Left lung (tissue), 10 donors: Measurements from ENCODE around the gene PLEKHG5. TPM values are rescaled to one million over a fixed set of nuclear protein-coding genes. Genes with fewer than 3 reads are reported as not detected.

Experiments
- ATAC-seq: fragments of 200-7000 bp; cut with Tn5 transposase; one replicate; pipeline ENCODE4 v1.9.1; 2020; ENCODE audit warnings: moderate library complexity
- DNase-seq, 4 donors: peaks; one replicate each; pipeline ENCODE4 v3.0.0-alpha.2; 2013 to 2020
- H3K27ac ChIP-seq, 2 donors: fragments of 200-600 bp; sonication (generic) in 1 of 2; one replicate each; pipeline versions ENCODE4 v1.5.0 to v1.8.0; 2020 to 2021
- H3K27me3 ChIP-seq, 2 donors: fragments of 200-600 bp; sonication (generic) in 1 of 2; one replicate each; pipeline versions ENCODE4 v1.5.0 to v1.8.0; 2020 to 2021
- H3K36me3 ChIP-seq, 2 donors: fragments of 200-600 bp; sonication (generic) in 1 of 2; one replicate each; pipeline versions ENCODE4 v1.5.0 to v1.8.0; 2020 to 2021
- H3K4me1 ChIP-seq, 2 donors: fragments of 200-600 bp; one replicate each; pipeline ENCODE4 v1.8.0; 2021
- H3K4me3 ChIP-seq, 2 donors: fragments of 200-600 bp; sonication (generic) in 1 of 2; one replicate each; pipeline versions ENCODE4 v1.5.0 to v1.8.0; 2020 to 2021; ENCODE audit warnings: mild to moderate bottlenecking in 1 of 2
- H3K9me3 ChIP-seq, 2 donors: fragments of 200-600 bp; sonication (generic) in 1 of 2; one replicate each; pipeline versions ENCODE4 v1.5.0 to v1.8.0; 2020 to 2021
- CTCF ChIP-seq, 2 donors: fragments of 200-600 bp; sonication (generic) in 1 of 2; IDR thresholded peaks; one replicate each; pipeline versions ENCODE4 v1.5.0 to v1.8.0; 2021; ENCODE audit warnings: antibody characterized with exemption in 2 of 2
- intact Hi-C, 2 donors: fragments of 100-400 bp; cut with DNase I; formaldehyde crosslinking; loops; one replicate each; pipeline versions ENCODE4 v1.11.2 to v1.14.2; 2022
- polyA plus RNA-seq, 6 donors: library from polyadenylated mRNA; unstranded; fragments of 120-200 nt; gene quantifications; one replicate each; pipeline ENCODE4 v1.2.1, GENCODE V29; 2013; ENCODE audit not compliant: insufficient read length in 6 of 6
- total RNA-seq, 2 donors: library from RNA; stranded (reverse); fragmentation: NEBNext Ultra II Directional; extraction: Animal tissue kit (Norgen Biotek cat#: 25700); gene quantifications; one replicate each; pipeline ENCODE4 v1.2.1, GENCODE V29; 2021
- donor health status: DM: no; HTN: yes; CAD: no.
- donor health status: DM: no; HTN: no; CAD: no.

The PLEKHG5 gene
- total and polyA plus RNA-seq, 8 donors: 6.3 to 35.7 (median 28.8) TPM

DNA sequence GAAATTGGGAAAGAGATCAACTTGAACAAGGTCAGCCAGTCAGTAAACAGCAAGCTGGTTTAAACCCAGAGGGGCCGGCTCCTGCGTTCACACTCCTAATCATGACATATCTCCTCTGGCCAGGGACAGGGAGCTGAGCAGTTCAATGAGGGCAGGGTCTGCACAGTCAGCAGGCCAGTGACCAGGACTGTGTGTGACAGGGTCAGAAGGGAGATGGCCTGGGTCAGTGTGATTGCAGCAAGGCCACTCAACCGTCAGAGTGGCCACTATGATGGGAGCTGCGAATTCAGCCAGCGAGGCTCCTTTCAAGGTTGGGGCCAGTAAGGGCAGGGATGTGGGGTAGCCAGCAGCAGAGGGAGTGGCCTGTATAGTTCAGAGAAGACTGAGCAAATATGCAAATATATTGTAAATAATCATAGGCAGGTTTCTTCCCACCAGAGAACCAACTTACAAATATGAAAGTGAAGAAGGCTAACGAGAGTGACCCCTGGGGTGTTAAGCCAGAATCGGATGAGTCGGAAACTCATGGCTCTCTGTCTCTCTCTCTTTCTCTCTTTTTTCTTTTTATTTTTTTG, 42.9 kb upstream of the PLEKHG5 start:
- no peak overlapping the region for H3K27ac ChIP-seq
- H3K4me1 ChIP-seq: peaks cover 0 to 5% of the 10 kb centered on the region in 2 donors
- peaks cover 0 to 75% of the 10 kb centered on the region in 2 donors for H3K36me3 ChIP-seq
- H3K4me3 ChIP-seq: no peak overlapping the region
- intact Hi-C loops: no loop called here
- DNase-seq: no peak
- H3K27me3 ChIP-seq: no peaks in the 10 kb centered on the region
- no peak for TF ChIP-seq CTCF (IDR thresholded peaks at IDR 0.05)
- H3K9me3 ChIP-seq: no peaks in the 10 kb centered on the region
- ATAC-seq: no peak

DNA sequence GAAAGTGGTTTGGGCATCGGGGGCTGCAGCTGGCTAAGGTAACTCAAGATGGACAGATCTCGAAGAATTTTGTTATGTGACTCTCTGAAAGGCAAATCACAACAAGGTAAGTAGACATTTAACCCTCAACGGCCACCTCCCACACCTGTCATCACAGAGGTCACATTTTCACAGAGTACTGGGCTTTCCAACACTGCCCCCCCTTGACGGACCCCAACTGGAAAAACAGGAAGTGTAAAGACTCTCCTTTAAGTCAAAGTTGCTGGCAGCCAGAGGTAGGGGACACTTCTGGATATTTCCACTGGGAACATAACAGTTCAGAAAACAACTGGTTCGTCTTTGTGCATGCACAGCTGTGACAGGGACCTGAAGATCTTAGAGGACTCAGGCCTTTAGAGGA, 40.5 kb upstream of the PLEKHG5 start:
- no peak overlapping the region for H3K4me3 ChIP-seq
- no peaks in the 10 kb centered on the region for H3K27me3 ChIP-seq
- ATAC-seq (no peak), DNase-seq (no peak)
- peaks cover 0 to 5% of the 10 kb centered on the region in 2 donors for H3K4me1 ChIP-seq
- intact Hi-C loops: no loop called here
- no peak overlapping the region for H3K27ac ChIP-seq
- H3K9me3 ChIP-seq: no peaks in the 10 kb centered on the region
- H3K36me3 ChIP-seq: peaks cover 0 to 85% of the 10 kb centered on the region in 2 donors
- no peak for TF ChIP-seq CTCF (IDR thresholded peaks at IDR 0.05)

DNA sequence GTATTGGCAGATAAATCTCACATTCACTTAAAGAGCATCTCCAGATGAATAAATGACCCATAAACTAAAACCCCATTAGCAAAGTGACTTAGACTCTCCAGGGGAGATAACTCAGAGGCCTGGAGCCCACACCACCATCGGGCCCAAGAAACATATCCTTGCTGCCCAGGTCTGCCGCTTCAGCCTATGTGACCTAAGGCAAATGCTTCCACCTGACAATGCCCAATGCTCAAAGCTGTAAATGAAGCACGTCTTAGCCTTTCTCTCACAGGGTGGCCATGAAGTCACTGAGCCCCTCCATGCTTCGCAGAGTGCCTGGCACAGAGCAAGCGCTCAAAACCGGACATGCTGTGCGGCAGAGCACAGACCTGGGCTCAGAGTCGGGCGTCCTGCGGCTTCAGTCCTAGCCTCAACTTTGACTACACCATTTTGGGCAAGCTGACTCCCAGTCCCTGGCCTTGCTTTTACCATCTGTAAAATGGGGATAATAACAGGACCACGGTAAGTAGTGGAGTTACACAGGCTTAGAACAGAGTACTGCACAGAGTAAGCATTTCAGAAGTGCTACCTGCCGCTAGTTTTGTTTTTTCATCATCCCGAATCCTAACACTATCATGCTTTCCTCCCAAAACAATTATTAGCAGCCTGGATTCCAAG, 39.2 kb upstream of the PLEKHG5 start:
- no peak for TF ChIP-seq CTCF (IDR thresholded peaks at IDR 0.05)
- no peaks in the 10 kb centered on the region for H3K9me3 ChIP-seq
- H3K4me1 ChIP-seq: peaks cover 0 to 5% of the 10 kb centered on the region in 2 donors
- DNase-seq (no peak), ATAC-seq (no peak)
- intact Hi-C loops: no loop called here
- no peak overlapping the region for H3K4me3 ChIP-seq
- H3K27ac ChIP-seq: no peak overlapping the region
- no peaks in the 10 kb centered on the region for H3K27me3 ChIP-seq
- H3K36me3 ChIP-seq: peaks cover 0 to 87% of the 10 kb centered on the region in 2 donors

DNA sequence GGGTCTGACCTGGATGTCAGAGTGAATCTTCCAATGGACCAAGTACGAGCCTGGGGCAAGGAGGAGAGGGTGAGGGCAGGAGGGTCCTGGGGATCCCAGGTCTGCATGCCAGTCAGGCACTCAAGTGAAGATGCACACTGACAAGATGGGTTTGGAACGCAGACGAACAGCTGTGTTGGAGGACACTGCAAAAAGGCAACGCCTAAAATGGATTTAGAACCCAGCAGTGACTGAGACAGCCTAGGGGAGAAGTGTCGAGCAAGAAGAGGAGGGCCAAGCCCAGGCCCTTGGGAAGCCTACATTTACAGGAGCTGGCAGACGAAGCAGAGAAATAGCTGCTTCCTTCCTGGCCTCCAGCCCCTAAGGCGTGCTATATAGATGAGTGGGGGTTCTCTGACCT, 37.0 kb upstream of the PLEKHG5 start:
- no peak for ATAC-seq

More for the DNA sequence above, 37.0 kb upstream of the PLEKHG5 start:
- Histone ChIP-seq H3K4me1 (no peaks in the 10 kb centered on the region), H3K27ac (no peak overlapping the region), H3K9me3 (no peaks in the 10 kb centered on the region), H3K27me3 (no peaks in the 10 kb centered on the region), H3K4me3 (no peak overlapping the region), H3K36me3 (peaks cover 0 to 95% of the 10 kb centered on the region in 2 donors)
- intact Hi-C loops: no loop called here
- no peak for DNase-seq
- no peak for TF ChIP-seq CTCF (IDR thresholded peaks at IDR 0.05)
